ENCODE measurements around the gene GP9.
"Not testable (repeated sequence)": the region's sequence is repeated elsewhere in the genome, so short reads cannot be mapped to it uniquely, and the experiment has no call there.

Gene GP9

DNA sequence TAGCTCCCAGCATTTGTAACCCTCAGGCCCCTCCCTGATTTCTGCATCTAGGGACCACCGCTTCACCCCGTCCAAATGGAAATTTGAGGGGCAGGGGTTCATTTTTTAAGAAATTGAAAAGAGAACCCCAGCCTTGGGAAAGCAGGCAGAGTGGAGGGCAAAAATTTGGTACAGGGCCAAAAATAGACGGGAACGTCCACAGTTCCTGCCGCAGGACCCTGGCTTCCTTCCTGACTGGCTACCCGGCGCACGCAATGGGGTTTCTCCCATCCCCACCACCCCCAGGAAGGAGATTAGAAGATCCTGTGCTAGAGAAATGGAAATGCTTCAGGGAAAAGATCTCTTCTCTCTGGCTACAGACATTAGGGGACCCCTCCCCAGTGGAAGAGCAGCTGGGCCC lies 20.9 kb downstream of the GP9 start:
- DNase-seq: no peak

DNA sequence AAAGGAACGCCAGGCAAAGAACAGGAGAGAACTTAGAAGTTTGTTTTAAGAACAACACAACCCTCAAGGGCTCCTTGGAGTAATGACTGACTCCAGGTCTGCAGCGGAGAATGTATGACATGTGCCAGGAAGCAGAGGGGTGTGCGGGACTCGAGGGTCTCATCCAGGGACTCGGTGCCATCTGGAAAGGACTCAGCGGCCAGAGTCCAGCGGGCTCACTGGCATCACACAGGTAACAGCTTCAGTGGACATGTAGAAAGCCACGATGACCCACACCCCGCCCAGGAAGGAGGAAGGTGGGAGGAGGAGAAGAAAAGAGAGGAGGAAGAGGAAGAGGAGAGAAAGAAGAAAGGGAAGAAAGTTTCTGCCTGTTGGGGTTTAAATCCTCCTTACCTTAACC lies 21.4 kb downstream of the GP9 start:
- no peak for DNase-seq

GRCh38 chr3:129084501-129084900 lies 23.9 kb downstream of the GP9 start:
- DNase-seq: no peak

- DNase-seq: no peak
These were observed 24.7 kb downstream of the GP9 start for GRCh38 chr3:129085165-129085715.

GRCh38 chr3:129085818-129086217 lies 25.2 kb downstream of the GP9 start:
- no peak for DNase-seq

DNA sequence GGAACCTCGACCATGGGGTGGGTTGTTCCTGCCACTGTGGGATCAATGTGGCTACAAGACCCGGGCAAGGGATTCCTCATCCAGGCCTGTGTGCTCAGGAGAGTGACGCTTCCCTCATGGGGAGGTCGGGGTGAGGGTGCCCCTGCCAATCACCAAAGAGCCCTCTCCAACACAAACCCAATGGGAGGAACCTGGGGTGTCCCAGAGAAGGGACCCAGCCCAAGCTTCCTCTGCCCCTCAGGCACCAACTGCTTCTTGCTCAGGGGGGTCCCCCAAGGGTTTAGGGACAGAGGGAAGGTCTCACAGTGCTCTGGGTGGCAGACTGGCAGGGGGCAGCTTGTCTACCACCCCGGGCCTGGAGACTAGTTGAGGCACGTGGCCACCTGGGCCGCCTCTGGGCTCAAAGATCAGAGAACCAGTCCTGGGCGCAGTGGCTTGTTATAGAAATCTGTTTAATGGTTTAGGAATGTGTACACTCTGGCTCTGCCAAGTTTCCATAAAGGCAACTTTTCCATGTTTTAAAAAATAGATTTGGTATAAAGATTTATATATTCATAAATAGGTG lies 26.6 kb downstream of the GP9 start:
- DNase-seq: no peak

DNA sequence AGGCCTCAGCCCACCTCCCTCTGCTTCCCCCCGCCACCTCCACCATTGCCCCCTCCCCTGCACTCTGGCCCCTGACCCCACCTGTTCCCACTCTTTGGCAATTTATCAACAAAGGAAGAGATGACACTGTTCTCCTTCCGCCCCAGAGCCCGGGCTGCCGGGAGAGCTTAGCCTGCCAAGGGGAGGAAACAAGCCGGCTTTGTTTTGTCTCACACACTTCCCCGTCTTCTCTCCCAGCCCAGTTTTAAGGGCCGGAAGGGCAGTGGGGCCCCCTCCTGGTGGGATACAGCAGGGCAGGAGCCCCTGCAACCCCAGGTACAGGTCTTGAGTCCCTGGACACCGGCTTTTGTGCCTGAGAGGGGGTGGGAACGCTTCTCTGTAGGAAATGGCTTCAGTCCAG lies 27.3 kb downstream of the GP9 start:
- DNase-seq: not testable (repeated sequence)

- not testable (repeated sequence) for DNase-seq
These were observed 27.7 kb downstream of the GP9 start for GRCh38 chr3:129088312-129088711.

- DNase-seq: no peak
These were observed 34.7 kb downstream of the GP9 start for GRCh38 chr3:129095285-129095684.

DNA sequence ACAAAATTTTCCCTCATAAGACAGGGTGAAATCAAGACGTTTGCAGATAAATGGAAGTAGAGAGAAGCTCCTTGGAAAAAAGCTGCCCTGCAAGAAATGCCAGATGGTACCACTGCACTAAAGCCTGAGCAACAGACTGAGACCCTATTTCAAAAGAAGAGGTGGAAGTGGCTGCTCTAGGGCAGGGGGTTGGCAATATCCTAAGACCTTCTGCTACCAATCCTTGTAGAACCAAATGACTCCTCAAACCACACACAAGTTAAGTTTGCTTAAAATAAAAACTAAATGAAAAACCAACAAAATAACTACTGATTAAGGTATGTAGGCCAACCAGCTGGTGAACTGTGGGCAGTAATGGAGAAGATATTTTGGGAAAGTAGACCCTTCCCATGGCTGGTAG lies 39.7 kb downstream of the GP9 start:
- DNase-seq: no peak

GRCh38 chr3:129101370-129102138 lies 41.0 kb downstream of the GP9 start:
- no peak for DNase-seq

GRCh38 chr3:129103296-129103695 lies 42.7 kb downstream of the GP9 start:
- DNase-seq: no peak

DNA sequence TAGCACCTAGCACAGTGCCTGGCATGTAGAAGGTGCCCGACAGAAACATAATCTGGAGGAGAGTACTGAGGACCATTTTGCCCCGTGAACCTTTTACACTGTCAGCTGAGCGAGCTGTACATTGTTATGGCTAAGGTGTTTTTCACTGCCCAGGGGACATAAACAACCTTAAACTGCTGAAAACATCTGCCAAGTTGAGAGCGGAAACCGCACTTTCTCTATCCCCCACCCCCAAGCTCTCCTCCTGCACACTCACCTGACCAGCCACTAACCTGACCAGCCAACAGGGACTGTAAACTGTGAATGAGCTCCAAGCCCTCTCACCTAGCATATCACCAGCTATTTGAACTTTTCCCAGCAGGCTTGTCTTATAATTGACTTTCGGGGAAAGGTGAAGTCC lies 43.5 kb downstream of the GP9 start:
- DNase-seq: no peak

DNA sequence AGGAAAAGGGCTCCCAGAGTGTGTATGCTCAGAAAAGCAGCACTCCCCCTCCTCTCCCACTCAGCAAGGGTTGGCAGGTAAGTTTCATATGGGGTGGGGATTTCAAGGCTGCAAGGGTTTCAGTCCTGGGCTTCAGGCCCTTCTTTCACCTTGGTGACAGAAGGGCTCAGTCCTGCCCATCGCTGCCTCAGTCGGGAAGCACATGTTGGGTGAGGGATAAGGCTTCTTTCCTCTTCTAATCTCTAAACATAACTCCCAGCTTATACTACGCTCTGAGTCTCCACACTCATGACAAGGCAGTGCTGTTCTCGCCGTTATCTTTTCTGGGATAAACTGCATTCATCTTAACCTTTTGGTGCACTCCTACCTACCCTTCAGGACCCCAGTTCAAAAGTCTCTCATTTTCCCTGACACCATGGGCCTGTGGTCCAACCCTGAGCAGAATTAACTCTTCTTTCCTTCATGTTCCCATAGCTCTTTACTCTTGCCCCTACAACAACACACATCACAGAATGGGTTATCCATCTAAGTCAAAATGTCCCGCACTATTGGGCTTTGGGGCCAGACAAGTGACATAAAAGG lies 44.0 kb downstream of the GP9 start:
- no peak for DNase-seq

DNA sequence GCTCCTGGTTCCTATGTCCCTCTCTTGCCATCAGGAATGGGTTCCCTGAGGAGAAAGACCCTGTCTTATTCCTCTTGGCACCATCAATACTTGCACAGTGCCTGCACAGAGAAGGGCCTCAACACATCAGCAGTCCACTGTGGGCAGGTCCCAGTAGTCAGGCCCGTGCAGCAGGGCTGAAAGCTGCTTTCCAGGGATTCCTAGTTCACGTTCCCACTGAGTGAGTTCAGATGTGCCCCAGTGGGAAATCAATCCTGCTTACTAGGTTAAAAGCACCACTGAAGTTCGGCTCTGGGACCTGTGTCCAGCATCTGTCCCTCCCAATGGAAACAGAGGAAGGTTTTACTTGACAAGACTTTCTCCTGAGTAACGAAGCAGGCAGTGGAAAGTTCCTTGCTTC lies 45.3 kb downstream of the GP9 start:
- no peak for DNase-seq

DNA sequence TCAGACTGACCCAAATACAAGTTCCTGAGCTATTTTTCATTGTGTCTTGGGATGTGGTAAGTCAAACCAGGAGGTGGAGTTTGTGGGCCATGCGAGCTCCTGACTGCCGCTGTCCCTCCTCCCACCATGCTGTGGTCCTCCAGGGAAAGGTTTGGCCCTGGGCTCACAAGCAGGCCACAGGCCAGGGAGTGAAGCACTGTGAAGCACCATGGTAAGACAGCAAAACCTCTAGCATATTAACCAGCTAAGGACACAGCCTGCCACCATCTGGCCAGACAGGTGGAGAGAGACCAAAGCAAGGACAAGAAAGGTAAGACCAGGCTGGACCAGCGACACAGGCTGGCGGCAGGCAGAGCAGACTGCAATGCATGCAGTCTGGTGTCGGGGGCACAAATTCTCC lies 45.7 kb downstream of the GP9 start:
- no peak for DNase-seq

GRCh38 chr3:129106866-129107565 lies 46.4 kb downstream of the GP9 start:
- no peak for DNase-seq

- DNase-seq: no peak
These were observed 47.2 kb downstream of the GP9 start for GRCh38 chr3:129107793-129108192.

GRCh38 chr3:129111076-129111780 lies 50.6 kb downstream of the GP9 start:
- DNase-seq: not testable (repeated sequence)
